ENCODE results near the gene PLEKHS1.
"Not testable (repeated sequence)": the region's sequence is repeated elsewhere in the genome, so short reads cannot be mapped to it uniquely, and the experiment has no call there.

PLEKHS1 gene

DNA sequence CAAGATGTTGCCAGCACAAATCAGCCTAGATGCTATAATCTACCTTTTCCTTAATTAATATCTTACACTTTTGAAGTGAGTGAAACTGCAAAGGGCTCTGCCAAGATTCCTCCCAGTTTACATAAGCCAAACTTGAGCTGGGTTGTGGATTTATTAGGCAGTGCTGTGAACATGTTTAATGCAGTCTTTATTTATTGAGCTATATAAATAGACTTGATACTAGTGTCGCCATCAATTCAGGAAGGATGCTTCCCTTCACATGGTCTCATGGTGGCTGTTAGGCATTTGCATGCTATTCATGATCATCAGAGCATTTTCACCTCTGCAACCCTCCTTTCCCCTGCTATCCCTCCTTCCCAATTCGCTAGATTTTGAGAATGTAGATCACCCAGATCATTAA lies 40.2 kb downstream of the PLEKHS1 start:
- DNase-seq, result no peak

DNA sequence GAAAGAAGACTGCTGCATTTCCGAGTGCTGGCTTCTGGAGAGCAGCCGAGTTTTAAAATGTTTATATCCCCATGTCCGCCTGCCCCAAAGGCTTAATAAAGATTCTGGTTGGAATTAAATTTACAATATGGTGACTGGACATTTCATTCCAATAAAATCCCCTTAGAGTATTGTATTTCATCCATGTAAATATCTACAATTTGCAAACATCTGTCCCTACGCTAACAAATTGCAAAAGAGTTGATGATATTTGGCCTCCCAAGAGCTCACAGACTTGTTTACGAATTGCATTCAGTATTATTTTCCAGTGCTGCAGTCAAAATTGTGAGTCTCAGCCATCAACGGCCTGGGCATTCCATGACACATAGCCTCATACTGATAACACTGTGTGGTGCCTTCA lies 50.1 kb downstream of the PLEKHS1 start:
- no peak for DNase-seq

DNA sequence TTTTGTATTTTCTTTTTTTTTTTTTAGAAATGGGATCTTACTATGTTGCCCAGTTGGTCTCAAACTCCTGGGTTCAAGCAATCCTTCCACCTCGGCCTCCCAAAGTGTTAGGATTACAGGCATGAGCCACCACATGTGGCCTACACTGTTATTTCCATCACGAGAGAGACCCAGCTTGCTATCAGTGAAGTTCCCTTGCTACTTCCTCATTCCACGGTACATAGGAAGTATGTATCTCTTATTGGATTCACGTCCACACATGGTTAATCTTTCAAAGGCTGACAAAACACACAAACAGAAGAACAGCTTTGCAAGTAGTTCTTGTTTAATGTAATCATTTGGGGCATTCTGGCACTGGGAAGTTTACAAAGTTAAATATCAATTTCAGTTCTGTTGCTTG lies 51.5 kb downstream of the PLEKHS1 start:
- DNase-seq, result no peak

DNA sequence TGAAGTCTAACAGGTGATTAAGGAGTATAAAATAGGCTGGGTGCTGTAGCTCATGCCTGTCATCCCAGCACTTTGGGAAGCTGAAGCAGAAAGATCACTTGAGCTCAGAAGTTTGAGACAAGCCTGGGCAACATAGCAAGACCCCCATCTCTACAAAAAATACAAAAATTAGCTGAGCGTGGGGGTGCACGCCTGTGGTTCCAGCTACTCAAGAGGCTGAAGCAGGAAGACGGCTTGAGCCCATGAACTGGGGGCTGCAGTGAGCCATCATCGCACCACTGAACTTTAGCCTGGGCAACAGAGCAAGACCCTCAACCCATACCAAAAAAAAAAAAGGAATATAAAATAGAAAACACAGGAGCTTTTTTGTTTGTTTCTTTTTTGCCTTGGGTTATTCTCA lies 55.0 kb downstream of the PLEKHS1 start:
- DNase-seq, result no peak

DNA sequence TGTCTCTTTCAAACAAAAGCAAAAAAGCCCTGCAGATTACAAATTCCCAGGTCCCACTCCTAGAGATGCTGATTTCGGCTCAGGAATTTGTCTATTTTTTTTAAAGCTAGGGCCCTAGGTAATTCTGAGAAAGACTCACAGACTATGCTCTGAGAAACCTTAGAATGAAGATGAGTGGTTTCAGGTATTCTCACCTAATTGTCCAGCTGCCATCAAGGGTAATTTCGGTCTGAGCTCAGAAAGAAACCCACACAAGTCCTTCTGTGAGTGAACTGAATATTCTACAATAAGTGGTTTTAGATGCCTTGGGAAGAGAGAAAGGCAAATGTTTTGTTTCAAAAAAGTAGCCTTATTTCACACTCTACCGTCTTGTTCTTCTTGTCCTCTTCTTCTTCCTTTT lies 56.7 kb downstream of the PLEKHS1 start:
- DNase-seq, result no peak

DNA sequence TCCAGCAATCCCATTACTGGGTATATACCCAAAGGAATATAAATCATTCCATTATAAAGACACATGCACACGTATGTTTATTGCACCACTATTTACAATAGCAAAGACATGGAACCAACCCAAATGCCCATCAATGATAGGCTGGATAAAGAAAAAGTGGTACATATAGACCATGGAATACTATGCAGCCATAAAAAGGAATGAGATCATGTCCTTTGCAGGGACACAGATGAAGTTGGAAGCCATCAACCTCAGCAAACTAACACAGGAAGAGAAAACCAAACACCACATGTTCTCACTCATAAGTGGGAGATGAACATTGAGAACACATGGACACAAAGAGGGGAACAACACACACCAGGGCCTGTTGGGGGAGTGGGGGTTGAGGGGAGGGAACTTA lies 63.2 kb downstream of the PLEKHS1 start:
- DNase-seq, result not testable (repeated sequence)

DNA sequence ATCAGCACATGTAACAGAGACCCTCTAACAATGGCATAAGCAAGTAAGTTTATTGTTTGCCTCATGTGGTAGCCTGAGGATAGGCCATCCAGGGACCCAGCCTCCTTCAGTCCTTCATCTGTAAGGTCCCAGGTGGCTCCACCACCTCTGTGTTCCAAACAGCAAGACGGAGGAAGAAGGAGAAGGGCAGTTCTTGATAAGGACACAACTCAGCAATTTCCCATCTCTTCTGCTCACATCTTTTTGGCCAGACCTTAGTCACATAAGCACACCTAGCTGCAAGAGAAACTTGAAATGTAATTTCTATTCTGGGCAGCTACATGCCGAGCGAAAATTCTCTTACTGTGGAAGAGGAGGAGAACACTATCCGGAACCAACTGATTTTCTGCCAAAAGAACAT lies 68.5 kb downstream of the PLEKHS1 start:
- no peak for DNase-seq

DNA sequence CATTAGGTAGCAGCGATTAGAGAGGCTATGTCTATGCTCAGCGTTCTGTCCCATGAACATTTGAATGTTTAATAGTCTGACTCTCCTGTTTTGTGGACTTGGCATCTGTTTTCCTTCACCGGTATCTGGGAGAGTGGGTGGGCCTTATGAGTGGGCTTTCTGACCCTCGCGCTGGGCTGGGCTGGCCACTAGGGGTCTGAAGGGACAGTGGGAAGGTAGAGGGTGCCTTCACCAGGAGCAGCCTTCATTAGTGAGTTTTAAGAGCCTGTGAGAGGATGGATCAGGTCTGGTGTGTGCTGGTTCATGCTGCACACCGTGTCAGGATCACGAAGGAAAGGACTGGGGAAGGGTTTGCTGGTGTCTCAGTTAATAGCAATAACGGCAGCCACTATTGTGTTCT lies 69.0 kb downstream of the PLEKHS1 start:
- no peak for DNase-seq

DNA sequence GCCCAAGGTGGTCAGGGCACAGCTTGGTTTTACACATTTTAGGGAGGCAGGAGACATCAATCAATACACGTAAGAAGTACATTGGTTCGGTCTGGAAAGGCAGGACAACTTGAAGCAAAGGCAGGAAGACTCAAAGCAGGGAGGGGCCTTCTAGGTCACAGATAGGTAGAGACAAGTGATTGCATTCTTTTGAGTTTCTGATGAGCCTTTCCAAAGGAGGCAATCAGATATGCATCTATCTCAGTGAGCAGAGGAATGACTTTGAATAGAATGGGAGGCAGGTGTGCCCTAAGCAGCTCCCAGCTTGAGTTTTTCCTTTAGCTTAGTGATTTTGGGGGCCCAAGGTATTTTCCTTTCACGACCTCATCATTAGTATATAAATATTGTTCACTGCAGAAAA lies 69.8 kb downstream of the PLEKHS1 start:
- not testable (repeated sequence) for DNase-seq

DNA sequence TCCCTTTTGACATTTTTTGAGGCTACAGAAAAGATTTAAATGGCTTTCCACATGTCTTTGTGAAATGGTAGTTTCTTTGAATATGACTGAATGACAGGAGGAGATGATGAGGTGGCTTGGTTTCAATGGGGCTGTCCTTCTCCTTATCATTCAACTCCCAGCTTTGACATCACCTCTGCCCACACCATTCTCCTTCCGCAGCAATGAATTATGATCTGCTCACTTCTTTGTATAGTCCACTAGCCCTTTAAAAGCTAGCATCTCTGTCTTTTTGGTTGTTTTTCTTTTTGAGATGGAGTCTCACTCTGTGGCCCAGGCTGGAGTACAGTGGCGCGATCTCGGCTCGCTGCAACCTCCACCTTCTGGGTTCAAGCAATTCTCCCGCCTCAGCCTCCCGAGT lies 70.7 kb downstream of the PLEKHS1 start:
- no peak for DNase-seq

DNA sequence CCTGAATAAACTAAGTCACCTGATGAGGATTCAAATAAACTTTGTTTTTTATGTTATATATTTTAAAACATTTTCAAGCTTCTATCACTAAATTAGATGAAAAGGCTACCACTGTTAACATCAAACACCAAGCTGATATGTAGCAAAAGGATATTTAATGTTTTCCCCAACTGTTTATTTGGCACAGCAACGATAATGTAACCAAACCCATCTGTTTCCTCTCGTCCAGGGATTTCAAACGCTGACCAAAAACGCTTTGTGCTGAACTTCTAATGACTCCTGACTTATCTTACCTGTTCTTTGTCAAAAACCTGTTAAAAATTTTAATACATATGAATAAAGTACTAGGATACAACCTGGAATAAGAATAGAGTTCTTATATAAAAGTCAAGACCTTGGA lies 71.9 kb downstream of the PLEKHS1 start:
- DNase-seq, result no peak

DNA sequence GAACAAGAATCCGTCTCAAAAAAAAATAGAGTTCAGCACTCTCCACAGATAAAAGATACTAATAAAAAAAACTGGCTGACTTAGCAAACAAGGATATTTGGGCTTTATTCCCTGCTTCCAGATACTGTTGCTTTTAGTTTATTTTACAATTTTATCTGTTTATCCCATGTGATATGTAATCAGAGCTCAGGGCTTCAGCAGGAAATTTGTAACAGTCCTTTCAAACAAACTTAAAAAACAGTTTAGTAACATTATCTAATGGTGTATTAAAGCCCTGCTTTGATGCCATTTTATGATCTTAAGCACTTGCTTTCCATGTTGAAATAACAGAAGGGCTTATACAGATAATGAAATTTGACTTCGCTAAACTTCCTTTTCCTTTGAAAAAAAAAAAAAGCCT lies 74.3 kb downstream of the PLEKHS1 start:
- no peak for DNase-seq

DNA sequence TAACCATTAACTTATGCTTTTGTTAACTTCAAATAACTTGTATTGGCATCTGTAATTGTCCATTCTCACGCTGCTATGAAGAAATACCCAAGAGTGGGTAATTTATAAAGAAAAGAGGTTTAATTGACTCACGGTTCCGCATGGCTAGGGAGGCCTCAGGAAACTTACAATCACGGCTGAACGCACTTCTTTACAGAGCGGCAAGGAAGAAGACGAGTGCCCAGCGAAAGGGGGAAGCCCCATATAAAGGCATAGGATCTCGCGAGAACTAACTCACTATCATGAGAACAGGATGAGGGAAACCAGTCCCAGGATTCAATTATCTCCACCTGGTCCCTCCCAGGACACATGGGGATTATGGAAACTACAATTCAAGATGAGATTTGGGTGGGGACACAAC lies 77.1 kb downstream of the PLEKHS1 start:
- not testable (repeated sequence) for DNase-seq

All from fibroblast of skin of scalp (primary cell).